ENCODE measurements around the gene BMP6. TPM values are rescaled to one million over a fixed set of nuclear protein-coding genes. Genes with fewer than 3 reads are reported as not detected.

BMP6 gene
- total RNA-seq, 4 donors from 2014 or later = 1.7 to 8.3 (median 3.3) TPM

- intact Hi-C loops (cut with DNase I; ENCODE audit: low total_unique reads) = loop anchor here (5.0 to 10.0 kb wide), 2 partner anchors 186 to 488 kb away; partner anchors contain the start of gene TXNDC5
These were observed 652 bp downstream of the BMP6 start for GRCh38 chr6:7726416-7727085.

DNA sequence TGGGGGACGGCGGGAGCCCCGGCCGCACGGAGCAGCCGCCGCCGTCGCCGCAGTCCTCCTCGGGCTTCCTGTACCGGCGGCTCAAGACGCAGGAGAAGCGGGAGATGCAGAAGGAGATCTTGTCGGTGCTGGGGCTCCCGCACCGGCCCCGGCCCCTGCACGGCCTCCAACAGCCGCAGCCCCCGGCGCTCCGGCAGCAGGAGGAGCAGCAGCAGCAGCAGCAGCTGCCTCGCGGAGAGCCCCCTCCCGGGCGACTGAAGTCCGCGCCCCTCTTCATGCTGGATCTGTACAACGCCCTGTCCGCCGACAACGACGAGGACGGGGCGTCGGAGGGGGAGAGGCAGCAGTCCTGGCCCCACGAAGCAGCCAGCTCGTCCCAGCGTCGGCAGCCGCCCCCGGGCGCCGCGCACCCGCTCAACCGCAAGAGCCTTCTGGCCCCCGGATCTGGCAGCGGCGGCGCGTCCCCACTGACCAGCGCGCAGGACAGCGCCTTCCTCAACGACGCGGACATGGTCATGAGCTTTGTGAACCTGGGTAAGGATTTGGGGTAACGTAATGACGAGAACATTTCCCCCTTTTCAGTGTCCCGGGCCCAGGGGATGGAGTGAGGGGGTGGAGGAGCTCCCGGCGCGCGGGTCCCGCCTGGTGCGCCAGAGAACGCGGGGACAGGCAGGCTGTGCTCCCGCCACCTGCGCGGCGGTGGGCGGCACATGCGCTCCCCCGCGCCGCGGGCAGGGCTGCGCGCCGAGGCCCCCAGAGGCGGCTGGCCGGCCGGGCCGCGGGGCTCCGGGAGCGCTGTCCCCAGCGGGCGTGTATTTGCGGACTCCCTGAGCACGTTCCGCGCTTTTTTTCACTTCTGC lies 1.4 kb downstream of the BMP6 start:
- H3K36me3 ChIP-seq = no peaks in the 10 kb centered on the region
- peaks cover 12 to 21% of the 10 kb centered on the region in 2 donors for H3K4me1 ChIP-seq
- in situ Hi-C loops (cut with MboI; ENCODE audit: low sequenced_read_pairs in 4 of 4) = loop anchor here in 2 of 4 donors (10.0 kb wide), 1 partner anchor 277 kb away; no protein-coding TSS in a partner anchor
- DNase-seq = no peak
- TF ChIP-seq POLR2A (IDR thresholded peaks at IDR 0.05) = no peak
- TF ChIP-seq, protein P1, sequence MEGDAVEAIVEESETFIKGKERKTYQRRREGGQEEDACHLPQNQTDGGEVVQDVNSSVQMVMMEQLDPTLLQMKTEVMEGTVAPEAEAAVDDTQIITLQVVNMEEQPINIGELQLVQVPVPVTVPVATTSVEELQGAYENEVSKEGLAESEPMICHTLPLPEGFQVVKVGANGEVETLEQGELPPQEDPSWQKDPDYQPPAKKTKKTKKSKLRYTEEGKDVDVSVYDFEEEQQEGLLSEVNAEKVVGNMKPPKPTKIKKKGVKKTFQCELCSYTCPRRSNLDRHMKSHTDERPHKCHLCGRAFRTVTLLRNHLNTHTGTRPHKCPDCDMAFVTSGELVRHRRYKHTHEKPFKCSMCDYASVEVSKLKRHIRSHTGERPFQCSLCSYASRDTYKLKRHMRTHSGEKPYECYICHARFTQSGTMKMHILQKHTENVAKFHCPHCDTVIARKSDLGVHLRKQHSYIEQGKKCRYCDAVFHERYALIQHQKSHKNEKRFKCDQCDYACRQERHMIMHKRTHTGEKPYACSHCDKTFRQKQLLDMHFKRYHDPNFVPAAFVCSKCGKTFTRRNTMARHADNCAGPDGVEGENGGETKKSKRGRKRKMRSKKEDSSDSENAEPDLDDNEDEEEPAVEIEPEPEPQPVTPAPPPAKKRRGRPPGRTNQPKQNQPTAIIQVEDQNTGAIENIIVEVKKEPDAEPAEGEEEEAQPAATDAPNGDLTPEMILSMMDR (IDR thresholded peaks at IDR 0.05 in 4 of 5, conservative IDR thresholded peaks at IDR 0.05 in 1 of 5) = no peak
- peaks cover 42 to 55% (median 48%) of the 10 kb centered on the region in 3 donors for H3K27me3 ChIP-seq
- ATAC-seq = no peak
- peak overlapping the region; percentile 56 to 66 (median 59) for H3K4me3 ChIP-seq
- H3K27ac ChIP-seq = no peak overlapping the region
- intact Hi-C loops (cut with DNase I; ENCODE audit: low total_unique reads) = loop anchor here (5.0 to 10.0 kb wide), 2 partner anchors 185 to 487 kb away; partner anchors contain the start of gene TXNDC5
- H3K9me3 ChIP-seq = no peaks in the 10 kb centered on the region

More at GRCh38 chr6:7726416-7727085, 652 bp downstream of the BMP6 start:
- Histone ChIP-seq H3K4me1 (peaks cover 12 to 21% of the 10 kb centered on the region in 2 donors), H3K9me3 (no peaks in the 10 kb centered on the region), H3K4me3 (peak overlapping the region; percentile 57 to 84 (median 68)), H3K27ac (no peak overlapping the region), H3K27me3 (peaks cover 39 to 49% (median 42%) of the 10 kb centered on the region in 3 donors), H3K36me3 (no peaks in the 10 kb centered on the region)
- TF ChIP-seq, protein P1 (IDR thresholded peaks at IDR 0.05 in 4 of 5, conservative IDR thresholded peaks at IDR 0.05 in 1 of 5) = no peak
- TF ChIP-seq POLR2A (IDR thresholded peaks at IDR 0.05) = no peak
- in situ Hi-C loops (cut with MboI; ENCODE audit: low sequenced_read_pairs in 4 of 4) = loop anchor here in 2 of 4 donors (10.0 kb wide), 1 partner anchor 278 kb away; no protein-coding TSS in a partner anchor
- DNase-seq (no peak), ATAC-seq (no peak)

GRCh38 chr6:7727946-7728854 lies 2.3 kb downstream of the BMP6 start:
- no peak for DNase-seq
- Histone ChIP-seq H3K27me3 (peaks cover 48 to 56% (median 49%) of the 10 kb centered on the region in 3 donors), H3K36me3 (no peaks in the 10 kb centered on the region), H3K9me3 (no peaks in the 10 kb centered on the region), H3K27ac (no peak overlapping the region), H3K4me3 (peak overlapping the region; percentile 37 to 66 (median 59)), H3K4me1 (peaks cover 12 to 21% of the 10 kb centered on the region in 2 donors)
- in situ Hi-C loops (cut with MboI; ENCODE audit: low sequenced_read_pairs in 4 of 4) (loop anchor here in 2 of 4 donors (10.0 kb wide), 1 partner anchor 277 kb away; no protein-coding TSS in a partner anchor), intact Hi-C loops (cut with DNase I; ENCODE audit: low total_unique reads) (loop anchor here (5.0 to 10.0 kb wide), 2 partner anchors 184 to 487 kb away; partner anchors contain the start of gene TXNDC5)
- no peak for ATAC-seq
- TF ChIP-seq, protein P1 (IDR thresholded peaks at IDR 0.05 in 4 of 5, conservative IDR thresholded peaks at IDR 0.05 in 1 of 5) = no peak
- TF ChIP-seq POLR2A (IDR thresholded peaks at IDR 0.05) = no peak

All from gastrocnemius medialis (tissue), 4 donors.